NCI-H446 treated with DMSO at 0.1 percent for 48 hours (cell line): ENCODE results near the gene C16orf89.
"Not testable (repeated sequence)": the region's sequence is repeated elsewhere in the genome, so short reads cannot be mapped to it uniquely, and the experiment has no call there.

Source experiments
- DNase-seq: peaks from one replicate; lab custom pipeline; 2025; lab: John Stamatoyannopoulos, UW

Gene C16orf89

GRCh38 chr16:5065813-5066212, at the start of gene C16orf89:
Gene C16orf89 (minus strand): TSS chr16:5065956. CDS start chr16:5065908, 48 bp downstream.
- no peak for DNase-seq

- DNase-seq: not testable (repeated sequence)
Measured at GRCh38 chr16:5110933-5111332, 45.2 kb upstream of the C16orf89 start.

GRCh38 chr16:5108505-5109158, 42.9 kb upstream of the C16orf89 start:
- DNase-seq: no peak

GRCh38 chr16:5105039-5105438, 39.3 kb upstream of the C16orf89 start:
- not testable (repeated sequence) for DNase-seq

GRCh38 chr16:5103296-5104032, 37.7 kb upstream of the C16orf89 start:
- not testable (repeated sequence) for DNase-seq

GRCh38 chr16:5099174-5099573, 33.4 kb upstream of the C16orf89 start:
- DNase-seq: not testable (repeated sequence)

- peak; percentile 1 for DNase-seq
Measured at GRCh38 chr16:5098221-5099159, 32.7 kb upstream of the C16orf89 start.

- DNase-seq: peak; percentile 98
Measured at GRCh38 chr16:5097470-5098220, 31.9 kb upstream of the C16orf89 start, which contains the start of gene EEF2KMT. Gene EEF2KMT (minus strand): TSS chr16:5097795. CDS start chr16:5097739, 56 bp downstream.

GRCh38 chr16:5097061-5097469, 31.3 kb upstream of the C16orf89 start:
- not testable (repeated sequence) for DNase-seq

GRCh38 chr16:5096437-5097060, 30.8 kb upstream of the C16orf89 start:
- DNase-seq: not testable (repeated sequence)

GRCh38 chr16:5095145-5095830, 29.5 kb upstream of the C16orf89 start:
- DNase-seq: not testable (repeated sequence)

- DNase-seq: not testable (repeated sequence)
Measured at GRCh38 chr16:5093746-5094145, 28.0 kb upstream of the C16orf89 start.

GRCh38 chr16:5093081-5093480, 27.3 kb upstream of the C16orf89 start:
- DNase-seq: not testable (repeated sequence)

- DNase-seq: not testable (repeated sequence)
Measured at GRCh38 chr16:5090592-5090991, 24.8 kb upstream of the C16orf89 start.

GRCh38 chr16:5089911-5090555, 24.3 kb upstream of the C16orf89 start:
- not testable (repeated sequence) for DNase-seq

- not testable (repeated sequence) for DNase-seq
Measured at GRCh38 chr16:5088936-5089335, 23.2 kb upstream of the C16orf89 start.

GRCh38 chr16:5088086-5088790, 22.5 kb upstream of the C16orf89 start:
- DNase-seq: not testable (repeated sequence)

GRCh38 chr16:5085716-5086115, 20.0 kb upstream of the C16orf89 start:
- DNase-seq: not testable (repeated sequence)

GRCh38 chr16:5084802-5085201, 19.0 kb upstream of the C16orf89 start:
- DNase-seq: peak; percentile 1
